COLO668 (cell line): ENCODE data around the gene FBXL4.
"Not testable (repeated sequence)": the region's sequence is repeated elsewhere in the genome, so short reads cannot be mapped to it uniquely, and the experiment has no call there.

Source experiments
- DNase-seq: peaks from one replicate; lab custom pipeline; 2025; ENCODE audit not compliant: unreplicated experiment; lab: John Stamatoyannopoulos, UW

Gene FBXL4

GRCh38 chr6:98946266-98946878 lies 1.4 kb downstream of the FBXL4 start:
- no peak for DNase-seq

GRCh38 chr6:98945311-98946115 lies 2.2 kb downstream of the FBXL4 start:
- DNase-seq = no peak

GRCh38 chr6:98944598-98945081 lies 3.1 kb downstream of the FBXL4 start:
- no peak for DNase-seq

- DNase-seq = no peak
Observed at GRCh38 chr6:98944168-98944567, 3.6 kb downstream of the FBXL4 start.

- DNase-seq = no peak
Observed at GRCh38 chr6:98942263-98942803, 5.4 kb downstream of the FBXL4 start.

GRCh38 chr6:98941319-98941718 lies 6.4 kb downstream of the FBXL4 start:
- no peak for DNase-seq

- no peak for DNase-seq
Observed at GRCh38 chr6:98937351-98937750, 10.4 kb downstream of the FBXL4 start.

- DNase-seq = no peak
Observed at GRCh38 chr6:98932381-98932780, 15.4 kb downstream of the FBXL4 start.

GRCh38 chr6:98931696-98932095 lies 16.1 kb downstream of the FBXL4 start:
- DNase-seq = no peak

- no peak for DNase-seq
Observed at GRCh38 chr6:98929498-98930060, 18.2 kb downstream of the FBXL4 start.

GRCh38 chr6:98928688-98929087 lies 19.1 kb downstream of the FBXL4 start:
- DNase-seq = no peak

- DNase-seq = peak; percentile 24
Observed at GRCh38 chr6:98927534-98927933, 20.2 kb downstream of the FBXL4 start.

GRCh38 chr6:98925831-98926230 lies 21.9 kb downstream of the FBXL4 start:
- DNase-seq = no peak

GRCh38 chr6:98924647-98925046 lies 23.1 kb downstream of the FBXL4 start:
- DNase-seq = peak; percentile 59

GRCh38 chr6:98920904-98921431 lies 26.8 kb downstream of the FBXL4 start:
- no peak for DNase-seq

- not testable (repeated sequence) for DNase-seq
Observed at GRCh38 chr6:98910946-98911345, 36.8 kb downstream of the FBXL4 start.

- DNase-seq = no peak
Observed at GRCh38 chr6:98909236-98909635, 38.5 kb downstream of the FBXL4 start.

- DNase-seq = not testable (repeated sequence)
Observed at GRCh38 chr6:98906342-98906741, 41.4 kb downstream of the FBXL4 start.

- no peak for DNase-seq
Observed at GRCh38 chr6:98905759-98906158, 42.0 kb downstream of the FBXL4 start.

- DNase-seq = no peak
Observed at GRCh38 chr6:98904096-98904495, 43.6 kb downstream of the FBXL4 start.

GRCh38 chr6:98900706-98901105 lies 47.0 kb downstream of the FBXL4 start:
- no peak for DNase-seq

- DNase-seq = no peak
Observed at GRCh38 chr6:98894810-98895209, 52.9 kb downstream of the FBXL4 start.
